DMS114 treated with DMSO at 0.1 percent for 48 hours (cell line): Measurements from ENCODE around the gene CC2D1B.
"Not testable (repeated sequence)": the region's sequence is repeated elsewhere in the genome, so short reads cannot be mapped to it uniquely, and the experiment has no call there.

Source experiments
- DNase-seq: peaks from one replicate; lab custom pipeline; 2025; ENCODE audit not compliant: unreplicated experiment; lab: John Stamatoyannopoulos, UW

CC2D1B gene

GRCh38 chr1:52365746-52366516, at the start of gene CC2D1B:
Gene CC2D1B, minus strand, starts transcription at chr1:52366205. Its CDS starts 1,585 bp downstream, at chr1:52364620.
- peak; percentile 97 for DNase-seq

GRCh38 chr1:52414942-52415341, 48.9 kb upstream of the CC2D1B start:
- no peak for DNase-seq

- DNase-seq: no peak
Observed at GRCh38 chr1:52413410-52413989, 47.5 kb upstream of the CC2D1B start.

GRCh38 chr1:52404975-52405338, 39.0 kb upstream of the CC2D1B start:
- no peak for DNase-seq

- DNase-seq: peak; percentile 96
Observed at GRCh38 chr1:52404116-52404974, 38.3 kb upstream of the CC2D1B start, which contains the start of the genes ORC1 and PRPF38A. Gene ORC1, minus strand, starts transcription at chr1:52404423. Its CDS starts 2,200 bp downstream, at chr1:52402223. Gene PRPF38A, plus strand, starts transcription at chr1:52404602. Its CDS starts 148 bp downstream, at chr1:52404750.

- DNase-seq: no peak
Observed at GRCh38 chr1:52403566-52404115, 37.6 kb upstream of the CC2D1B start.

GRCh38 chr1:52402860-52403240, 36.8 kb upstream of the CC2D1B start:
- no peak for DNase-seq

- DNase-seq: no peak
Observed at GRCh38 chr1:52400131-52400530, 34.1 kb upstream of the CC2D1B start.

- no peak for DNase-seq
Observed at GRCh38 chr1:52399629-52400028, 33.6 kb upstream of the CC2D1B start.

GRCh38 chr1:52393174-52393573, 27.2 kb upstream of the CC2D1B start:
- no peak for DNase-seq

GRCh38 chr1:52386458-52386857, 20.5 kb upstream of the CC2D1B start:
- DNase-seq: no peak

- no peak for DNase-seq
Observed at GRCh38 chr1:52385376-52385775, 19.4 kb upstream of the CC2D1B start.

- DNase-seq: not testable (repeated sequence)
Observed at GRCh38 chr1:52369851-52370250, 3.8 kb upstream of the CC2D1B start.

GRCh38 chr1:52368383-52369172, 2.6 kb upstream of the CC2D1B start:
- DNase-seq: peak; percentile 36

- DNase-seq: no peak
Observed at GRCh38 chr1:52367272-52367671, 1.3 kb upstream of the CC2D1B start.

- DNase-seq: no peak
Observed at GRCh38 chr1:52366517-52366827, 467 bp upstream of the CC2D1B start.

GRCh38 chr1:52365071-52365745, 797 bp downstream of the CC2D1B start:
- DNase-seq: no peak

GRCh38 chr1:52364235-52364839, 1.7 kb downstream of the CC2D1B start:
- no peak for DNase-seq

GRCh38 chr1:52360595-52360968, 5.4 kb downstream of the CC2D1B start:
- DNase-seq: no peak
